ENCODE results near the gene SUCLG1. TPM values are rescaled to one million over a fixed set of nuclear protein-coding genes. Genes with fewer than 3 reads are reported as not detected.

The SUCLG1 gene
- total and polyA plus RNA-seq, 2 of the 8 experiments (the other 6 are each of a cell fraction or from before 2014, with no cell fraction given): 19.9 to 40.0 TPM

- CTCF ChIA-PET (ENCODE audit: partially characterized antibody): no interaction called here
- DNase-seq (ENCODE audit: low read depth in 1 of 2, low spot score in 2 of 2) (no peak), FAIRE-seq (no peak)
- POLR2A ChIA-PET (ENCODE audit: partially characterized antibody): no interaction called here
- Histone ChIP-seq H2BK5ac (ENCODE audit: low read depth, low read length) (no peak overlapping the region), H3K9ac (replicated peaks in 1 of 4; ENCODE audit: extremely low read depth in 1 of 4, low read depth in 3 of 4, low read length in 3 of 4) (no peak overlapping the region), H2AFZ (ENCODE audit: low read length) (no peak overlapping the region), H2BK120ac (replicated peaks; ENCODE audit: low read depth, low read length) (no peak overlapping the region), H3K14ac (ENCODE audit: insufficient read length) (no peak overlapping the region), H3K56ac (replicated peaks; ENCODE audit: insufficient read length, low read depth, low read length) (no peak overlapping the region), H4K8ac (ENCODE audit: extremely low read depth, insufficient read depth, low read length) (no peak overlapping the region), H3K79me2 (ENCODE audit: control insufficient read depth in 1 of 2, insufficient read depth in 2 of 2, low read length in 2 of 2) (no peaks in the 10 kb centered on the region), H3K79me1 (ENCODE audit: low read depth, low read length) (no peaks in the 10 kb centered on the region), H3K4me2 (ENCODE audit: insufficient read depth in 1 of 2, low read depth in 2 of 2, low read length in 2 of 2) (no peak overlapping the region), H4K91ac (replicated peaks; ENCODE audit: insufficient read length, low read length) (no peak overlapping the region), H3K27me3 (replicated peaks in 1 of 4; ENCODE audit: control insufficient read depth in 3 of 4, extremely low read depth in 1 of 4, insufficient read depth in 3 of 4, low read length in 3 of 4) (no peaks in the 10 kb centered on the region), H2BK20ac (ENCODE audit: low read length) (no peak overlapping the region), H3K4ac (replicated peaks; ENCODE audit: insufficient read length, low read depth, low read length) (no peak overlapping the region), H3K36me3 (ENCODE audit: control insufficient read depth in 2 of 4, insufficient read depth in 4 of 4, low read length in 3 of 4) (no peaks in the 10 kb centered on the region), H3K27ac (ENCODE audit: low read depth, low read length) (no peak overlapping the region), H3K23ac (ENCODE audit: insufficient read length) (no peak overlapping the region), H3K23me2 (ENCODE audit: low read depth, low read length) (no peaks in the 10 kb centered on the region; the same call in 1 of the 2 replicates), H2AK5ac (ENCODE audit: low read depth, low read length) (no peak overlapping the region), H3K18ac (ENCODE audit: extremely low read depth, low read length) (no peak overlapping the region), H3K4me1 (replicated peaks in 1 of 4; ENCODE audit: control insufficient read depth in 3 of 4, insufficient read depth in 4 of 4, low read length in 3 of 4) (peaks cover 0 to 3% (median 0%) of the 10 kb centered on the region in 4 experiments; a peak in 1 of 7 replicates), H4K5ac (ENCODE audit: insufficient read length, low read depth, low read length) (no peak overlapping the region), H3K9me3 (ENCODE audit: insufficient read depth in 2 of 2, low read depth in 1 of 2, low read length in 1 of 2) (no peaks in the 10 kb centered on the region; a peak in 1 of 4 replicates), H2BK15ac (ENCODE audit: low read length) (no peak overlapping the region), H2BK12ac (ENCODE audit: low read depth, low read length) (no peak overlapping the region), H4K20me1 (replicated peaks in 1 of 2; ENCODE audit: control insufficient read depth in 1 of 2, insufficient read depth in 2 of 2, low read length in 2 of 2) (no peaks in the 10 kb centered on the region), H3K4me3 (ENCODE audit: extremely low read depth in 1 of 4, insufficient read depth in 2 of 4, low read depth in 3 of 4, low read length in 4 of 4) (no peak overlapping the region)
- WGBS, 2 experiments (ENCODE audit: extremely low coverage in 1 of 2, insufficient coverage in 1 of 2, insufficient read length in 1 of 2, insufficient replicate concordance in 2 of 2, low coverage in 1 of 2, low lambda C conversion rate in 2 of 2, missing lambda C conversion rate in 1 of 2): 83% methylated on average over 9 of the region's 9 CpGs; no CpG with 5 or more reads in 1 of the 2 experiments
- TF ChIP-seq RNF2 (IDR thresholded peaks at IDR 0.05; ENCODE audit: borderline replicate concordance, low read depth, low read length, missing control alignments, poor library complexity, severe bottlenecking) (no peak), PHF8 (conservative IDR thresholded peaks at IDR 0.05; ENCODE audit: low read depth, low read length) (no peak), MAX (IDR thresholded peaks at IDR 0.05) (no peak), RXRA (IDR thresholded peaks at IDR 0.05; ENCODE audit: insufficient read depth, low read depth, low read length) (no peak), SP4 (IDR thresholded peaks at IDR 0.05; ENCODE audit: low read length) (no peak), MAFK (IDR thresholded peaks at IDR 0.05; ENCODE audit: low read depth, low read length) (no peak), SP2 (IDR thresholded peaks at IDR 0.05; ENCODE audit: low read length) (no peak), GTF2F1 (IDR thresholded peaks at IDR 0.05; ENCODE audit: borderline replicate concordance, low read depth, low read length) (no peak), CBX8 (IDR thresholded peaks at IDR 0.05; ENCODE audit: borderline replicate concordance, low read depth, low read length) (no peak), BRCA1 (IDR thresholded peaks at IDR 0.05; ENCODE audit: low read depth, low read length) (no peak), ASH2L (IDR thresholded peaks at IDR 0.05; ENCODE audit: low read length) (no peak), KDM4A (IDR thresholded peaks at IDR 0.05; ENCODE audit: low read depth, low read length, severe bottlenecking) (no peak), ATF3 (IDR thresholded peaks at IDR 0.05; ENCODE audit: insufficient read depth, low read depth, low read length) (no peak)
These were observed 70.1 kb downstream of the SUCLG1 start for GRCh38 chr2:84388921-84389490.

Measured in H1 (cell line).